Right lobe of liver (tissue), 4 donors: Measurements from ENCODE around the gene NHSL2.

Experiments used
- CTCF ChIP-seq, 4 donors: fragments of 200-600 bp in 3 of 4; fragments of 450-650 bp in 1 of 4; IDR thresholded peaks; one replicate each; pipeline versions ENCODE4 v1.5.1 to v1.8.0; 2016 to 2022; ENCODE audit warnings: antibody characterized with exemption in 4 of 4, mild to moderate bottlenecking in 2 of 4
- POLR2A ChIP-seq: fragments of 450-650 bp; IDR thresholded peaks from one replicate; pipeline ENCODE4 v1.6.1; 2017; ENCODE audit warnings: antibody characterized with exemption, mild to moderate bottlenecking
- donor health status: DM: no; HTN: no; CAD: no.
- donor health status: DM: no; HTN: no; CAD: no.
- donor health status: DM: no; HTN: yes; CAD: no.

GRCh38 chrX:72158773-72159172, 248.1 kb downstream of the NHSL2 start:
- no peak for TF ChIP-seq CTCF (IDR thresholded peaks at IDR 0.05)
- no peak for TF ChIP-seq POLR2A
